ENCODE results near the gene NEURL3. TPM values are rescaled to one million over a fixed set of nuclear protein-coding genes. Genes with fewer than 3 reads are reported as not detected.

Gene NEURL3
- total RNA-seq, 1 experiment from 2014 or later, result 4.2 TPM

DNA sequence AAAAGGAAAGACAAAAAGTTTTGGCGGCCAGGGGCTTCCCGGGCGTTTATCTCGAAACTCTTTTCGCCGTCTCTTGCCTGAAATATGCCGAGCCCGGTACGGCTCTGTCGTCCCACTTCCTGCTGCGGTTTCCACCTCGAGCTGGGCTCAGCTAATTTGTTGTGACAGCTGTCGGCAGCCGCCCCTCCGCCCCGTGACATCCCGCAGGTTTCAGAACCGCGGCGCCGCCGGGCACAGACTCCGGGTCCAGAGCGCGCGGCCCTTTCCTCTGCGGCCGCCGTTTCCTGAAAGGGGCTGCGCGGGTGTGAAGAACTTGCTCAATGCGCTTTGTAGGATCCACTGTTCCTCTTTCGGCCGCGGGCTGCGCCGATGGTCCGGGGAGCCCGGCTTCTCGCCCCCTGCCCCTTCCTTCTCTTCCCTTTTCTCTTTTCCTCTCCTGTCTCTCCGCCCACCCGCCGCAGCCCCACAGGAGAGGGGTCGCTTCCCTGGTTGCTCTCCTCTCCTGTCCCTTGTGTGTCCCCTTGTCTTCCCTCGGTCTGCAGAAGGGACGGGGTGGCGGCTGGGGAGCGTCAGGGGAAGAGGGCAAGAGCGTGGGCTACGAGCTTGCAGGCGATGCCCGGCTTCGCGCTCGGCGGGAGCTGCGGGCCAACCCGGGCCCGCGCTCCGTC, 32.0 kb upstream of the NEURL3 start:
- Histone ChIP-seq H3K9me3 (no peaks in the 10 kb centered on the region), H3K36me3 (ENCODE audit: control insufficient read depth, insufficient read depth, low read length) (no peaks in the 10 kb centered on the region), H3K4me1 (peaks cover 7% of the 10 kb centered on the region), H3K4me3 (ENCODE audit: low read depth, low read length) (peak overlapping the region; percentile 57), H3K27me3 (replicated peaks; ENCODE audit: control insufficient read depth, insufficient read depth, low read length) (no peaks in the 10 kb centered on the region)
- Mint-ChIP-seq H3K27ac (ENCODE audit: unreplicated experiment) (no peak overlapping the region), H3K36me3 (ENCODE audit: insufficient read depth, unreplicated experiment) (no peaks in the 10 kb centered on the region), H3K4me3 (ENCODE audit: unreplicated experiment) (peak overlapping the region; percentile 87), H3K27me3 (ENCODE audit: insufficient read depth, unreplicated experiment) (no peaks in the 10 kb centered on the region), H3K4me1 (ENCODE audit: low read depth, unreplicated experiment) (peaks cover 3% of the 10 kb centered on the region), H3K9me3 (ENCODE audit: unreplicated experiment) (no peaks in the 10 kb centered on the region)
- intact Hi-C loops (cut with micrococcal nuclease; ENCODE audit: unreplicated experiment), result loop anchor here (2.0 kb wide), 1 partner anchor 28 kb away; no protein-coding TSS in a partner anchor
- CTCF ChIA-PET, result interaction anchor here (1.6 to 1.7 kb wide), 2 partner anchors 13 to 17 kb away, joined by 5 to 6 read pairs; no protein-coding TSS in a partner anchor
- peak in 1 of 2 experiments; percentile 55 for DNase-seq
- POLR2A ChIA-PET, result no interaction called here
- TF ChIP-seq, protein P1, sequence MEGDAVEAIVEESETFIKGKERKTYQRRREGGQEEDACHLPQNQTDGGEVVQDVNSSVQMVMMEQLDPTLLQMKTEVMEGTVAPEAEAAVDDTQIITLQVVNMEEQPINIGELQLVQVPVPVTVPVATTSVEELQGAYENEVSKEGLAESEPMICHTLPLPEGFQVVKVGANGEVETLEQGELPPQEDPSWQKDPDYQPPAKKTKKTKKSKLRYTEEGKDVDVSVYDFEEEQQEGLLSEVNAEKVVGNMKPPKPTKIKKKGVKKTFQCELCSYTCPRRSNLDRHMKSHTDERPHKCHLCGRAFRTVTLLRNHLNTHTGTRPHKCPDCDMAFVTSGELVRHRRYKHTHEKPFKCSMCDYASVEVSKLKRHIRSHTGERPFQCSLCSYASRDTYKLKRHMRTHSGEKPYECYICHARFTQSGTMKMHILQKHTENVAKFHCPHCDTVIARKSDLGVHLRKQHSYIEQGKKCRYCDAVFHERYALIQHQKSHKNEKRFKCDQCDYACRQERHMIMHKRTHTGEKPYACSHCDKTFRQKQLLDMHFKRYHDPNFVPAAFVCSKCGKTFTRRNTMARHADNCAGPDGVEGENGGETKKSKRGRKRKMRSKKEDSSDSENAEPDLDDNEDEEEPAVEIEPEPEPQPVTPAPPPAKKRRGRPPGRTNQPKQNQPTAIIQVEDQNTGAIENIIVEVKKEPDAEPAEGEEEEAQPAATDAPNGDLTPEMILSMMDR (IDR thresholded peaks at IDR 0.05; ENCODE audit: insufficient read depth in 1 of 2, low read depth in 1 of 2, low read length in 1 of 2, severe bottlenecking in 1 of 2, unreplicated experiment in 1 of 2), result no peak
- TSS peak; percentile 35 for BruUV-seq (replicated peaks)

DNA sequence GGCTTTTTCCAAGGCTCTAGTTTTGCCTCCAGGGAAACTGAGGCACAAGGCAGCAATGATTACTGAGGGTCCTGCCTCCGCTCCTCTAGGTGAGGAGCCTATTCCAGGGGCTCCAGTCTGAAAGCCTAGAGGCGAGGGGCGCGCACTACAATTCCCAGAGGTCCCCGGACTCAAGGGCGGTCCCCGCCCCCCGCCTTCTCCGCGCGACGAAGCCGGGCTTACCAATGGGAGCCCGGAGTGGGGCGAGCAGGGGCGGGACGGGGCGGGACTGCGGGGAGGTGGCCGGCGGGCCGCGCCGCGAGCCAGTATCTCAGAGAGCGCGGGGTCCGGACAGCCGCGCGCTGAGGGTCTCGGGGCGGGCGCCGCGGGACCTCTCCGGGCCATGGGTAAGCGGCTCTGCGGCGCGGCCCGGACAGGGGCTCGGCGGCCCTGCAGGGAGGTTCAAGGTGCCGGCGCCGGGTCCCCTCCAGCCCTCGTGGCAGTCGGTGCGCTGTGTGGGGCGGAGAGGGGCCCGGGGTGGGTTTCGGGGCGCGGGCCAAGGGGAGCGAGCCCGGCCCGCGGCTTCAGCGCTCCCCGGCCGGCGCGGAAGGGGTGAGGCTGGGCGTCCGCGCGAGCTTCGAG, 31.4 kb upstream of the NEURL3 start, which contains the start of gene ARID5A:
TSS of gene ARID5A (plus strand) at position 308 of the 621 bp plus-strand sequence. CDS start at position 383, 75 bp downstream.
- no peaks in the 10 kb centered on the region for H3K9me3 Mint-ChIP-seq (ENCODE audit: unreplicated experiment)
- Histone ChIP-seq H3K4me1 (peaks cover 7% of the 10 kb centered on the region), H3K36me3 (ENCODE audit: control insufficient read depth, insufficient read depth, low read length) (no peaks in the 10 kb centered on the region), H3K9me3 (no peaks in the 10 kb centered on the region), H3K4me3 (ENCODE audit: low read depth, low read length) (peak within 1 kb of the TSS; percentile 57), H3K27me3 (replicated peaks; ENCODE audit: control insufficient read depth, insufficient read depth, low read length) (no peaks in the 10 kb centered on the region)
- H3K27ac Mint-ChIP-seq (ENCODE audit: unreplicated experiment), result no peak within 1 kb of the TSS
- H3K4me1 Mint-ChIP-seq (ENCODE audit: low read depth, unreplicated experiment), result peaks cover 5% of the 10 kb centered on the region
- H3K27me3 Mint-ChIP-seq (ENCODE audit: insufficient read depth, unreplicated experiment), result no peaks in the 10 kb centered on the region
- POLR2A ChIA-PET, result no interaction called here
- TF ChIP-seq, protein P1 (IDR thresholded peaks at IDR 0.05; ENCODE audit: insufficient read depth in 1 of 2, low read depth in 1 of 2, low read length in 1 of 2, severe bottlenecking in 1 of 2, unreplicated experiment in 1 of 2), result peak; percentile 26 to 72
- BruUV-seq (replicated peaks), result no TSS peak
- no peaks in the 10 kb centered on the region for H3K36me3 Mint-ChIP-seq (ENCODE audit: insufficient read depth, unreplicated experiment)
- CTCF ChIA-PET, result interaction anchor here (1.7 kb wide), 1 partner anchor 18 kb away, joined by 5 read pairs; no protein-coding TSS in a partner anchor
- intact Hi-C loops (cut with micrococcal nuclease; ENCODE audit: unreplicated experiment), result loop anchor here (1.0 to 2.0 kb wide), 2 partner anchors 20 to 28 kb away; no protein-coding TSS in a partner anchor
- peak; percentile 92 for DNase-seq
- peak within 1 kb of the TSS; percentile 87 for H3K4me3 Mint-ChIP-seq (ENCODE audit: unreplicated experiment)

- no peak for DNase-seq
- TF ChIP-seq, protein P1 (IDR thresholded peaks at IDR 0.05; ENCODE audit: insufficient read depth in 1 of 2, low read depth in 1 of 2, low read length in 1 of 2, severe bottlenecking in 1 of 2, unreplicated experiment in 1 of 2), result no peak
- Mint-ChIP-seq H3K9me3 (ENCODE audit: unreplicated experiment) (no peaks in the 10 kb centered on the region), H3K27me3 (ENCODE audit: insufficient read depth, unreplicated experiment) (no peaks in the 10 kb centered on the region), H3K4me3 (ENCODE audit: unreplicated experiment) (no peak overlapping the region), H3K4me1 (ENCODE audit: low read depth, unreplicated experiment) (peaks cover 5% of the 10 kb centered on the region), H3K36me3 (ENCODE audit: insufficient read depth, unreplicated experiment) (no peaks in the 10 kb centered on the region), H3K27ac (ENCODE audit: unreplicated experiment) (no peak overlapping the region)
- CTCF ChIA-PET, result interaction anchor here (0.6 kb wide), 1 partner anchor 425 kb away, joined by 3 read pairs; no protein-coding TSS in a partner anchor
- intact Hi-C loops (cut with micrococcal nuclease; ENCODE audit: unreplicated experiment), result no loop called here
- H3K9me3 ChIP-seq, result no peaks in the 10 kb centered on the region
- H3K4me1 ChIP-seq, result peaks cover 7% of the 10 kb centered on the region
- no TSS peak for BruUV-seq (replicated peaks)
- H3K4me3 ChIP-seq (ENCODE audit: low read depth, low read length), result no peak overlapping the region
- H3K27me3 ChIP-seq (replicated peaks; ENCODE audit: control insufficient read depth, insufficient read depth, low read length), result no peaks in the 10 kb centered on the region
- H3K36me3 ChIP-seq (ENCODE audit: control insufficient read depth, insufficient read depth, low read length), result no peaks in the 10 kb centered on the region
- POLR2A ChIA-PET, result no interaction called here
Measured at GRCh38 chr2:96535331-96535730, 30.2 kb upstream of the NEURL3 start.
